Measurements from ENCODE around the gene PFKFB4. TPM values are rescaled to one million over a fixed set of nuclear protein-coding genes. Genes with fewer than 3 reads are reported as not detected.

The PFKFB4 gene
- total and polyA plus RNA-seq, 10 of the 15 experiments (the other 5 are each of a cell fraction or from before 2014, with no cell fraction given) = 0.37 to 89.1 (median 5.2) TPM

DNA sequence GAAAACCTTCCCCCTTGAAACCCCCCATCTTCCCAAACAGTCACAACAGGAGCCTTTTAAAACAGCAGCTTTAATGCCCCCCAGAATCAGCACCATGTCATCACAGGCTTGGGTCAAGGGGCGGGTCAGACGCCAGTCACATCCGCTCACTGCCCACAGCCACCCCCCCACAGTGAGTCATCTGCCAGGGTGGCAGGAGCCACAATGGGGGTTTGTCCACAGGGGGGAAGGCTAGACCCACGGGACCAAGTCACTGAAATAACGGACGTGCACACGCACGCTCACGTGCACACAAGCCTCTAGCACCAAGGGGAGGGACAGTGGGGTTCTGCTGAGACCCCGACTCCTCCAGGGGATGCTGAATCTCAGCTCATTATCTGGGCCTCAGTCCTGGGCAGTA lies 7.4 kb upstream of the PFKFB4 start (continued):
- TF ChIP-seq STAT3 (IDR thresholded peaks at IDR 0.05; ENCODE audit: low read depth, low read length) (no peak), MXI1 (IDR thresholded peaks at IDR 0.05; ENCODE audit: low read depth, low read length) (no peak), FOXM1 (IDR thresholded peaks at IDR 0.05; ENCODE audit: low read depth, low read length) (no peak), NBN (IDR thresholded peaks at IDR 0.05) (no peak)

GRCh38 chr3:48563382-48563918 lies 6.8 kb upstream of the PFKFB4 start, which contains the start of gene UCN2:
UCN2 (minus strand) TSS chr3:48563781; CDS start chr3:48563124, 657 bp downstream.
- no peak for DNase-seq (ENCODE audit: low read depth, low spot score)
- 31% methylated on average over 6 of the region's 6 CpGs for WGBS (ENCODE audit: insufficient coverage, insufficient replicate concordance, low lambda C conversion rate, missing lambda C conversion rate)
- H3K27me3 ChIP-seq (replicated peaks in 1 of 2; ENCODE audit: control insufficient read depth in 2 of 2, insufficient read depth in 2 of 2, low read length in 1 of 2) = no peaks in the 10 kb centered on the region
- no peaks in the 10 kb centered on the region for H3K36me3 ChIP-seq (ENCODE audit: control insufficient read depth in 2 of 2, insufficient read depth in 2 of 2, low read length in 1 of 2)
- H2AFZ ChIP-seq (ENCODE audit: control insufficient read depth, low read depth, low read length) = no peak within 1 kb of the TSS
- H3K27ac ChIP-seq (ENCODE audit: control insufficient read depth, insufficient read depth) = no peak within 1 kb of the TSS
- ChIA-PET CTCF (interaction anchor here (1.5 kb wide), 1 partner anchor 71 kb away, joined by 6 read pairs; the partner anchor contains the start of gene SLC26A6), POLR2A (interaction anchor here (1.0 kb wide), 1 partner anchor 111 kb away, joined by 4 read pairs; no protein-coding TSS in a partner anchor), RAD21 (ENCODE audit: unreplicated experiment) (no interaction called here), SMC1A (ENCODE audit: uncharacterized antibody, unreplicated experiment) (interaction anchor here (0.7 to 1.1 kb wide), 2 partner anchors 10 to 112 kb away, joined by 3 read pairs; no protein-coding TSS in a partner anchor)
- H3K4me1 ChIP-seq (ENCODE audit: control insufficient read depth, insufficient read depth, low read length) = peaks cover 27% of the 10 kb centered on the region
- no peak for TF ChIP-seq ETV6 (conservative IDR thresholded peaks at IDR 0.05 in 1 of 2, IDR thresholded peaks at IDR 0.05 in 1 of 2; ENCODE audit: borderline replicate concordance in 1 of 2, low read depth in 1 of 2)
- no peak for TF ChIP-seq PAX8 (IDR thresholded peaks at IDR 0.05)
- no peak for TF ChIP-seq BMI1 (IDR thresholded peaks at IDR 0.05; ENCODE audit: borderline replicate concordance)
- no peak for TF ChIP-seq GATAD2B (conservative IDR thresholded peaks at IDR 0.05; ENCODE audit: low read depth)
- TF ChIP-seq CBX5 (IDR thresholded peaks at IDR 0.05; ENCODE audit: low read depth) = no peak
- no peak for TF ChIP-seq CEBPZ (IDR thresholded peaks at IDR 0.05; ENCODE audit: low read depth, low read length)
- TF ChIP-seq CBFB (IDR thresholded peaks at IDR 0.05; ENCODE audit: low read depth) = no peak
- no peaks in the 10 kb centered on the region for H3K9me3 ChIP-seq (replicated peaks; ENCODE audit: control insufficient read depth, insufficient read depth, low read length)
- no peak within 1 kb of the TSS for H3K9ac ChIP-seq (ENCODE audit: control insufficient read depth, insufficient read depth, low read length)
- no peak within 1 kb of the TSS for H3K4me3 ChIP-seq
- in situ Hi-C loops (cut with MboI) (no loop called here), intact Hi-C loops (cut with micrococcal nuclease; ENCODE audit: unreplicated experiment) (no loop called here)
- no peaks in the 10 kb centered on the region for H3K79me2 ChIP-seq (ENCODE audit: control insufficient read depth, insufficient read depth, low read length)
- H4K20me1 ChIP-seq (ENCODE audit: control insufficient read depth, insufficient read depth) = no peaks in the 10 kb centered on the region
- no TSS peak for BruUV-seq (replicated peaks)
- peak; percentile 49 for FAIRE-seq
- ATAC-seq = 0 out of 3 replicates have a peak, but pooled peaks have one; percentile 7
- no peak within 1 kb of the TSS for H3K4me2 ChIP-seq (ENCODE audit: control insufficient read depth, insufficient read depth)
